ENCODE data around the gene RNU2-63P.

RNU2-63P gene

DNA sequence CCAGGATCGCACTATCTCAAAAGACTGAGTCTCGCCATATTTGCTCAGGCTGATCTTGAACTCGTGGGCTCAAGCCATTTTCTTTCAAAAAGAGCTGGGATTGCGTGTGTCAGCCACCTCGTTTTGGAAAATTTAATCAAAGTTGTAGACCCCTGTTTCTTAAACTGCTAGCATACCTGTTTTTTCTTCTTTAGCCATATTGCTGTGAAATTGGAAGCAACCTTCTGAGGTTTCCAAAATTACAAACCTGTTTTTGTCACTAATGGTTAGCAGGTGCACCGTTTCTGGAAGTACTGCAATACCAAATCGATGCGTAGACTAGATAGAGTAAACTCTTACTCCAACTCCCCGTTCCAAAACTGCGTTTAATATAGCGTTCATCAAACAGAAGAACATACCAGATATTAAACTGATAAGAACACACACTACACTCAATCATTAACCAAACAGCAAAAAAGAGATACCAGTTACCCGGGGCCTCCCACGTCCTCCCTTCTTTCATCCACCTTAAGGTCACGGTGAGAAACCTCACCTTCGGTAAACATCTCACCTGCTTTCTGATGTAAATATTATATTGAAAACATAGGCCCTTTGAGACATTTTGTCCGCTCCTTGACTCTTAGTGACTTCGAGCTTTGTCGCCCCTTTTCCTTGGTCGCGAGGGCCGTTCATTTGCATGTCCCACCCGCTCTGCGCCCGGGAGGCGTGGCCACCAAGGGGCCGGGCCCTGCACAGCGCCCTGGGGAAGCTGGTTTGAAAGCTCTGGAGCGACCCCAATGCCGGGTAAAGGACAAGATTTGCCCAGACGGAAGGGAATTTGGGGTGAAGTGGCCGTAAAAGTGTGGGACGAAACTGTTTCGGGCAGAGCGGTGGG is at the start of gene RNU2-63P:
RNU2-63P (minus strand) TSS at position 462 of the 874 bp plus-strand sequence.
- TF ChIP-seq, protein P1, sequence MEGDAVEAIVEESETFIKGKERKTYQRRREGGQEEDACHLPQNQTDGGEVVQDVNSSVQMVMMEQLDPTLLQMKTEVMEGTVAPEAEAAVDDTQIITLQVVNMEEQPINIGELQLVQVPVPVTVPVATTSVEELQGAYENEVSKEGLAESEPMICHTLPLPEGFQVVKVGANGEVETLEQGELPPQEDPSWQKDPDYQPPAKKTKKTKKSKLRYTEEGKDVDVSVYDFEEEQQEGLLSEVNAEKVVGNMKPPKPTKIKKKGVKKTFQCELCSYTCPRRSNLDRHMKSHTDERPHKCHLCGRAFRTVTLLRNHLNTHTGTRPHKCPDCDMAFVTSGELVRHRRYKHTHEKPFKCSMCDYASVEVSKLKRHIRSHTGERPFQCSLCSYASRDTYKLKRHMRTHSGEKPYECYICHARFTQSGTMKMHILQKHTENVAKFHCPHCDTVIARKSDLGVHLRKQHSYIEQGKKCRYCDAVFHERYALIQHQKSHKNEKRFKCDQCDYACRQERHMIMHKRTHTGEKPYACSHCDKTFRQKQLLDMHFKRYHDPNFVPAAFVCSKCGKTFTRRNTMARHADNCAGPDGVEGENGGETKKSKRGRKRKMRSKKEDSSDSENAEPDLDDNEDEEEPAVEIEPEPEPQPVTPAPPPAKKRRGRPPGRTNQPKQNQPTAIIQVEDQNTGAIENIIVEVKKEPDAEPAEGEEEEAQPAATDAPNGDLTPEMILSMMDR (IDR thresholded peaks at IDR 0.05; ENCODE audit: low read depth, low read length), result no peak
- H3K36me3 ChIP-seq, result no peaks in the 10 kb centered on the region
- H3K27ac ChIP-seq, result peak within 1 kb of the TSS; percentile 94
- H3K9me3 ChIP-seq (ENCODE audit: severe bottlenecking), result peaks cover 5% of the 10 kb centered on the region
- H3K4me3 ChIP-seq (ENCODE audit: low read depth, low read length), result peak within 1 kb of the TSS; percentile 64
- peak; percentile 39 for DNase-seq
- no peaks in the 10 kb centered on the region for H3K27me3 ChIP-seq (ENCODE audit: insufficient read depth, low read depth, severe bottlenecking)

GRCh38 chr2:88061295-88061694 is 44.9 kb upstream of the RNU2-63P start:
- TF ChIP-seq, protein P1 (IDR thresholded peaks at IDR 0.05; ENCODE audit: low read depth, low read length), result no peak
- H3K27ac ChIP-seq, result no peak overlapping the region
- H3K4me3 ChIP-seq (ENCODE audit: low read depth, low read length), result no peak overlapping the region
- H3K9me3 ChIP-seq (ENCODE audit: severe bottlenecking), result no peaks in the 10 kb centered on the region
- DNase-seq, result no peak
- no peaks in the 10 kb centered on the region for H3K27me3 ChIP-seq (ENCODE audit: insufficient read depth, low read depth, severe bottlenecking)
- no peaks in the 10 kb centered on the region for H3K36me3 ChIP-seq

DNA sequence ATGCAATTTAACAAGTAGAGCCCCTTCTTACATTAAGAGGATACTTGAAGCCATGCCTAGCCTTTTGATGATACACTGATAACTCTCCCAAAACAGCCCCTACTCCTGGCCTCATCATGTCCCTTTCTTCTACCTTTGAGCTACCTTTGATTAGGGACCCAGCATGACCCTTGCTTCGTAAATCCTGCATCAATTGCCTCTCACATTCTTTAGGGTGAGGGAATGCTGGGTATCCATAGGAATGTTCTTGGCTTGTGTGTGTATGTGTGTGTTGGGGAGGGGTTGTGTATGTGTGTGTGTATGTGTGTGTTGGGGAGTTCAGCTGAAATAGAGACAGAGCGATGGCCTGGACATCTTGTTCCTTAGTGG is 44.5 kb upstream of the RNU2-63P start:
- Histone ChIP-seq H3K36me3 (no peaks in the 10 kb centered on the region), H3K4me3 (ENCODE audit: low read depth, low read length) (no peak overlapping the region), H3K27ac (no peak overlapping the region), H3K9me3 (ENCODE audit: severe bottlenecking) (no peaks in the 10 kb centered on the region), H3K27me3 (ENCODE audit: insufficient read depth, low read depth, severe bottlenecking) (no peaks in the 10 kb centered on the region)
- TF ChIP-seq, protein P1 (IDR thresholded peaks at IDR 0.05; ENCODE audit: low read depth, low read length), result no peak
- DNase-seq, result no peak

GRCh38 chr2:88059979-88060906 is 43.9 kb upstream of the RNU2-63P start:
- TF ChIP-seq, protein P1 (IDR thresholded peaks at IDR 0.05; ENCODE audit: low read depth, low read length), result peak; percentile 68
- peak; percentile 26 for DNase-seq
- H3K4me3 ChIP-seq (ENCODE audit: low read depth, low read length), result no peak overlapping the region
- no peak overlapping the region for H3K27ac ChIP-seq
- H3K27me3 ChIP-seq (ENCODE audit: insufficient read depth, low read depth, severe bottlenecking), result no peaks in the 10 kb centered on the region
- no peaks in the 10 kb centered on the region for H3K36me3 ChIP-seq
- H3K9me3 ChIP-seq (ENCODE audit: severe bottlenecking), result no peaks in the 10 kb centered on the region

- no peak for DNase-seq
- Histone ChIP-seq H3K9me3 (ENCODE audit: severe bottlenecking) (no peaks in the 10 kb centered on the region), H3K4me3 (ENCODE audit: low read depth, low read length) (no peak overlapping the region), H3K36me3 (0 out of 2 replicates have a peak, but pooled peaks cover 6% of the 10 kb centered on the region), H3K27me3 (ENCODE audit: insufficient read depth, low read depth, severe bottlenecking) (no peaks in the 10 kb centered on the region), H3K27ac (no peak overlapping the region)
- TF ChIP-seq, protein P1 (IDR thresholded peaks at IDR 0.05; ENCODE audit: low read depth, low read length), result no peak
Observed at GRCh38 chr2:88058191-88058590, 41.8 kb upstream of the RNU2-63P start.

Data from WERI-Rb-1 (cell line).